K562 (cell line): ENCODE results near the gene IARS2. TPM values are rescaled to one million over a fixed set of nuclear protein-coding genes. Genes with fewer than 3 reads are reported as not detected.
A peak's percentile ranks its signal among the peaks of the same experiment; 100 is the strongest.

ENCODE experiments used
- ATAC-seq: fragments of 200-7000 bp; cut with Tn5 transposase; 3 replicates; pipeline ENCODE4 v1.9.1; 2020; ENCODE audit warnings: moderate library complexity
- Bru-seq: library from RNA; stranded (reverse); fragments of 400-500 nt; gene quantifications from one replicate; lab custom pipeline; 2021; lab: Mats Ljungman, UMichigan
- BruChase-seq, 2 experiments: library from RNA; stranded (reverse); fragments of 400-500 nt; gene quantifications; one replicate each; lab custom pipeline; 2021; lab: Mats Ljungman, UMichigan
- BruUV-seq: library from RNA; stranded (reverse); fragments of 400-500 nt; replicated peaks from 2 replicates; lab custom pipeline; 2021; lab: Mats Ljungman, UMichigan
- CTCF ChIA-PET: fragments of 300-600 bp; formaldehyde crosslinking; extraction: SDS; loops from one replicate; lab custom pipeline; 2021; ENCODE audit warnings: low intra/inter-chr PET ratio; lab: Yijun Ruan, JAX
- POLR2A ChIA-PET: fragments of 300-600, 350-650 bp; sonication (Branson Sonifier 250); formaldehyde crosslinking; extraction: SDS; loops from one replicate; lab custom pipeline; 2021; ENCODE audit warnings: antibody characterized with exemption, inconsistent platforms; lab: Yijun Ruan, JAX
- DNase-seq, 4 experiments: peaks; one replicate each; pipeline versions ENCODE4 v3.0.0 to v3.0.0-alpha.2; 2011 to 2018; ENCODE audit warnings: low spot score in 3 of 4, mixed read lengths in 3 of 4; ENCODE audit errors: extremely low read depth in 1 of 4
- FAIRE-seq: peaks from 2 replicates; lab custom pipeline; 2011; peaks lifted over from hg19 to GRCh38; lab: Jason Lieb, UNC
- H2AFZ ChIP-seq: 2 replicates; pipeline ENCODE4 v1.6.0; 2011; ENCODE audit warnings: low read depth, low read length, control low read depth, inconsistent platforms
- H3K27ac ChIP-seq: fragments of 200-600 bp; 3 replicates; pipeline ENCODE4 v1.8.0; 2011; ENCODE audit warnings: low read depth, mild to moderate bottlenecking, control low read depth, inconsistent platforms, low read length, moderate library complexity, mixed read lengths; ENCODE audit errors: extremely low read depth
- H3K27me3 ChIP-seq, 2 experiments: fragments of 300-600 bp in 1 of 2; 2 replicates in 1 of 2; 3 replicates in 1 of 2; pipeline versions ENCODE4 v1.6.0 to v1.8.0; 2011; ENCODE audit warnings: inconsistent platforms in 2 of 2, low read length in 2 of 2, mild to moderate bottlenecking in 1 of 2, mixed read lengths in 1 of 2, moderate library complexity in 1 of 2; ENCODE audit not compliant: control insufficient read depth in 2 of 2, insufficient read depth in 2 of 2
- H3K36me3 ChIP-seq: fragments of 300-600 bp; 3 replicates; pipeline ENCODE4 v1.8.0; 2011; ENCODE audit warnings: mild to moderate bottlenecking, low read length, inconsistent platforms; ENCODE audit not compliant: control insufficient read depth, insufficient read depth
- H3K4me1 ChIP-seq, 2 experiments: fragments of 200-600 bp in 1 of 2; replicated peaks in 1 of 2; 2 replicates in 1 of 2; 3 replicates in 1 of 2; pipeline versions ENCODE4 v1.5.1 to v1.8.0; 2011; ENCODE audit warnings: inconsistent platforms in 2 of 2, low read length in 2 of 2, mild to moderate bottlenecking in 1 of 2, mixed read lengths in 1 of 2, moderate library complexity in 1 of 2; ENCODE audit not compliant: control insufficient read depth in 2 of 2, insufficient read depth in 2 of 2
- H3K4me2 ChIP-seq: 2 replicates; pipeline ENCODE4 v1.6.1; 2011; ENCODE audit warnings: low read length, control low read depth, inconsistent platforms, mixed read lengths; ENCODE audit not compliant: insufficient read depth
- H3K4me3 ChIP-seq: fragments of 200-600 bp; sonication (generic), shearing (Covaris generic); 2 replicates; pipeline ENCODE4 v1.5.1; 2016; ENCODE audit warnings: control low read depth, inconsistent platforms
- H3K79me2 ChIP-seq: fragments of 200-600 bp; 3 replicates; pipeline ENCODE4 v1.8.0; 2011; ENCODE audit warnings: low read length, inconsistent platforms; ENCODE audit not compliant: control insufficient read depth, insufficient read depth
- H3K9ac ChIP-seq, 2 experiments: 2 replicates each; pipeline versions ENCODE4 v1.6.0 to v1.6.1; 2011; ENCODE audit warnings: low read depth in 2 of 2, low read length in 2 of 2, control low read depth in 1 of 2, inconsistent platforms in 1 of 2, mild to moderate bottlenecking in 1 of 2, mixed read lengths in 1 of 2; ENCODE audit not compliant: insufficient read depth in 1 of 2
- H3K9me1 ChIP-seq: one replicate; pipeline ENCODE4 v1.6.0; 2011; ENCODE audit warnings: inconsistent platforms, mild to moderate bottlenecking, low read length, moderate library complexity; ENCODE audit not compliant: control insufficient read depth, insufficient read depth
- H3K9me3 ChIP-seq: replicated peaks from 2 replicates; pipeline ENCODE4 v1.5.1; 2011; ENCODE audit warnings: low read depth, low read length, inconsistent platforms; ENCODE audit not compliant: control insufficient read depth, insufficient read depth
- H4K20me1 ChIP-seq: replicated peaks from 2 replicates; pipeline ENCODE4 v1.6.1; 2011; ENCODE audit warnings: low read length, inconsistent platforms, mixed read lengths; ENCODE audit not compliant: control insufficient read depth, insufficient read depth
- MLX ChIP-seq, 2 experiments: fragments of 450-650 bp in 1 of 2; sonication (generic) in 1 of 2; formaldehyde crosslinking; conservative IDR thresholded peaks; 2 replicates each; pipeline versions ENCODE4 v1.4.0 to v1.8.1; 2020 to 2022; ENCODE audit warnings: mild to moderate bottlenecking in 1 of 2, missing genetic modification reagents in 1 of 2
- SAFB ChIP-seq: fragments of 200-400 bp; formaldehyde crosslinking; IDR thresholded peaks from 2 replicates; pipeline ENCODE4 v1.6.1; 2017; ENCODE audit warnings: low read depth, low read length, borderline replicate concordance
- XRCC5 ChIP-seq: fragments of 200-400 bp; formaldehyde crosslinking; IDR thresholded peaks from 2 replicates; pipeline ENCODE4 v1.6.1; 2017; ENCODE audit warnings: low read depth, mild to moderate bottlenecking, low read length
- ZNF830 ChIP-seq: fragments of 250-450 bp; sonication (Bioruptor Pico); IDR thresholded peaks from 2 replicates; pipeline ENCODE4 v1.5.0; 2021; ENCODE audit warnings: mild to moderate bottlenecking
- WGBS: fragments of 100-300 bp; shearing (Covaris generic); methylation state at CpG from one replicate; pipeline ENCODE4 v1.1.6; 2016; ENCODE audit warnings: low coverage, mixed read lengths; ENCODE audit not compliant: insufficient coverage; ENCODE audit errors: missing lambda C conversion rate; 5-methylcytosine and 5-hydroxymethylcytosine counted together
- in situ Hi-C: fragments of 300-500 bp; cut with MboI; formaldehyde crosslinking; loops from 4 replicates; pipeline ENCODE4 v1.15.0; 2018; ENCODE audit warnings: inconsistent platforms, mixed read lengths
- intact Hi-C: fragments of 100-400 bp; cut with micrococcal nuclease; formaldehyde crosslinking; loops from 2 replicates; pipeline ENCODE4 v1.14.2; 2022
- long read RNA-seq, 3 experiments: library from polyadenylated mRNA in 2 of 3; library from RNA in 1 of 3; unstranded in 2 of 3; stranded (forward) in 1 of 3; transcript quantifications; one replicate each; pipeline ENCODE4 v2.0.0, GENCODE V29; 2019 to 2022
- polyA minus RNA-seq, 3 experiments: library from RNA; depleted of rRNA, polyadenylated mRNA; stranded (reverse); fragments of >200 nt; gene quantifications; 2 replicates each; pipeline ENCODE4 v1.2.3, GENCODE V29; 2011
- polyA plus RNA-seq, 8 experiments: library from polyadenylated mRNA; depleted of rRNA in 4 of 8; stranded (reverse) in 5 of 8; unstranded in 3 of 8; fragments of >200 nt; fragmentation: Nextera tagmentation in 2 of 8; fragmentation: Illumina TruSeq in 1 of 8; extraction: Ambion mirVana in 2 of 8; extraction: Trizol in 1 of 8; gene quantifications; 2 replicates each; pipeline versions ENCODE4 v1.2.1 to v1.2.3, GENCODE V29; 2011 to 2014; ENCODE audit warnings: inconsistent platforms in 1 of 8, missing spikeins in 1 of 8
- total RNA-seq, 7 experiments: library from RNA; depleted of rRNA in 6 of 7; stranded (reverse); fragments of >200 nt in 6 of 7; fragmentation: Illumina TruSeq in 2 of 7; extraction: Trizol in 2 of 7; gene quantifications; 2 replicates each; pipeline versions ENCODE4 v1.2.1 to v1.2.3, GENCODE V29; 2011 to 2021; ENCODE audit warnings: low replicate concordance in 1 of 7
- TF ChIP-seq, protein P1 (sequence below), 3 experiments: fragments of 200-800 bp in 1 of 3; fragments of 250-450 bp in 1 of 3; fragments of 450-650 bp in 1 of 3; sonication (Bioruptor Pico) in 1 of 3; sonication (Bioruptor generic) in 1 of 3; formaldehyde crosslinking in 1 of 3; IDR thresholded peaks; 2 replicates each; pipeline versions ENCODE4 v1.6.1 to v1.8.0; 2016 to 2022; ENCODE audit warnings: mild to moderate bottlenecking in 2 of 3, missing genetic modification characterization in 2 of 3, missing compliant biosample characterization in 1 of 3, moderate library complexity in 1 of 3

The IARS2 gene
- total RNA-seq (2011; cell fraction: chromatin; rRNA removed; ENCODE audit: low replicate concordance) = 32.7 and 56.1 TPM in 2 replicates
- 23.2 and 25.7 TPM in 2 replicates for total RNA-seq (2011; cell fraction: nucleolus; rRNA removed)
- total RNA-seq (2011; cell fraction: nucleoplasm; rRNA removed) = 41.6 and 45.5 TPM in 2 replicates
- total RNA-seq (2014; rRNA removed) (93.8 and 117 TPM in 2 replicates), total RNA-seq (2014; rRNA removed; fragmentation: Illumina TruSeq; extraction: Trizol) (127 and 150 TPM in 2 replicates), total RNA-seq (2015; rRNA removed; fragmentation: Illumina TruSeq; extraction: Trizol) (127 and 129 TPM in 2 replicates), total RNA-seq (2021) (104 and 107 TPM in 2 replicates), polyA plus RNA-seq (2011; rRNA removed) (46.5 and 63.6 TPM in 2 replicates), polyA plus RNA-seq (2014; fragmentation: Illumina TruSeq; extraction: Trizol) (96.5 and 106 TPM in 2 replicates), polyA plus RNA-seq (2014; fragmentation: Nextera tagmentation; extraction: Ambion mirVana) (10 to 100 TPM; 39.6 to 50.4 TPM), polyA plus RNA-seq (2014; rRNA removed) (75.6 and 76.1 TPM in 2 replicates), polyA minus RNA-seq (2011; rRNA and poly(A)+ RNA removed) (86.8 and 91.2 TPM in 2 replicates), Bru-seq, nascent RNA (percentile 84 among the genes with signal in this experiment), BruChase-seq, experiment 1, labeled RNA remaining after a 2-hour chase (percentile 86 among the genes with signal in this experiment), BruChase-seq, experiment 2, labeled RNA remaining after a 6-hour chase (percentile 88 among the genes with signal in this experiment)
- polyA plus RNA-seq (2011; cell fraction: cytosol; rRNA removed) = 14.4 and 23.8 TPM in 2 replicates
- 72.5 and 73.7 TPM in 2 replicates for polyA plus RNA-seq (2011; cell fraction: nucleus; rRNA removed)
- 61.0 and 87.7 TPM in 2 replicates for polyA plus RNA-seq (2012)
- 33.7 and 37.8 TPM in 2 replicates for polyA minus RNA-seq (2011; cell fraction: cytosol; rRNA and poly(A)+ RNA removed)
- 32.6 and 67.3 TPM in 2 replicates for polyA minus RNA-seq (2011; cell fraction: nucleus; rRNA and poly(A)+ RNA removed)
- long read RNA-seq, experiment 1, transcript IARS2-201 (23 exons, 3,560 nt) = major isoform, 560 of 659 reads
- long read RNA-seq, experiment 1, partial matches to known transcripts = 81 of 659 reads
- long read RNA-seq, experiment 1, other reads (novel, unspliced or antisense) = 18 of 659 reads
- long read RNA-seq, experiment 2, transcript IARS2-201 (23 exons, 3,560 nt) = major isoform, 43 of 91 reads
- long read RNA-seq, experiment 2, partial matches to known transcripts = 39 of 91 reads
- long read RNA-seq, experiment 2, other reads (novel, unspliced or antisense) = 9 of 91 reads
- long read RNA-seq, experiment 3, transcript IARS2-201 (23 exons, 3,560 nt) = major isoform, 47 of 74 reads
- long read RNA-seq, experiment 3, partial matches to known transcripts = 24 of 74 reads
- long read RNA-seq, experiment 3, other reads (novel, unspliced or antisense) = 3 of 74 reads

DNA sequence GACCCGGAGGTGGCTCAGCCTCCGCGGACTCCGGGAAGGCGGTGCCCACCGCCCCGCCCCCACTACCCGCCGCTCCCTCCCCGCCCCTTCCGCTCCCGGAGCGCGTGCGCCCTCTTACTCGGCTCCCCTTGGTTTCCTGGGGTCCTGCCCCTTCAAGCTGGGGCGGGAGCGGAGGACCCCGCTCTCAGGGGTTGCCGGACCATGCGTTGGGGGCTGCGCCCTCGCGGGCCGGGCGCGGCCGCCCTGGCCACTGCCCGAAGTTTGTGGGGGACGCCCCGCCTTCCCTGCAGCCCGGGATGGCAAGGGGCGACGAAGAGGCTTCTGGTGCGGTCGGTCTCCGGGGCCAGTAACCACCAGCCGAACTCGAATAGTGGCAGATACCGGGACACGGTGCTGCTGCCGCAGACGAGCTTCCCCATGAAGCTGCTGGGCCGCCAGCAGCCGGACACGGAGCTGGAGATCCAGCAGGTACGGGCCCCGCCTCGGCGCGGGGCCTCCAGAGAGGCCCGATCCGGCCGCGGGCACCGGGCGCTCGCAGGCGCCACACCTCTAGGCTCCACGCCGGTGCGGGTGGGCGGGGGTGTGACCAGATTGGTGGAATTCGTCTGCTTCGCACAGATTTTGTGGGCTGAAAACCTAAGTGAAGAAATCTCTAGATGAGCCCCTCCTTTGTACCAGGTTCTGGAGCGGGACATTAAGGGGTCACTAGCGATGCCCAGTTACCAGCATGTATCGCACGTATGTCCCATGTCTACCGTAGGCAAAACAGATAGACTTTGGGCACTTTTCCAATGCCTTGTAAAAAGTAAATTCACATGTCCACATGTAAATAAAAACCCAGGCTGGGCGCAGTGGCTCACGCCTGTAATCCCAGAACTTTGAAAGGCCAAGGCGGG, at the start of gene IARS2:
Gene IARS2 (plus strand): TSS at position 117 of the 896 bp plus-strand sequence. CDS start 85 bp downstream, at position 202.
- Histone ChIP-seq H3K9me1 (no peaks in the 10 kb centered on the region), H3K27me3 (no peaks in the 10 kb centered on the region), H3K36me3 (peaks cover 30% of the 10 kb centered on the region; the same call in 2 of the 3 replicates), H3K79me2 (peaks cover 29% of the 10 kb centered on the region), H2AFZ (peak within 1 kb of the TSS; percentile 96), H3K27ac (peak within 1 kb of the TSS; percentile 77), H3K9me3 (no peaks in the 10 kb centered on the region), H3K4me3 (peak within 1 kb of the TSS; percentile 96), H3K9ac (peak within 1 kb of the TSS; percentile 81 to 92), H4K20me1 (no peaks in the 10 kb centered on the region), H3K4me1 (peaks cover 14 to 20% of the 10 kb centered on the region in 2 experiments; a peak in 4 of 5 replicates), H3K4me2 (peak within 1 kb of the TSS; percentile 90)
- ChIA-PET POLR2A (interaction anchor here (0.6 to 1.0 kb wide), 6 partner anchors 10 to 209 kb away, joined by 3 to 4 read pairs (median 3); no protein-coding TSS in a partner anchor), CTCF (interaction anchor here (0.6 to 1.5 kb wide), 2 partner anchors 48 to 64 kb away, joined by 3 to 4 read pairs; partner anchors contain the start of gene EPRS1)
- in situ Hi-C loops (no loop called here), intact Hi-C loops (loop anchor here (1.0 to 5.0 kb wide), 2 partner anchors 48 to 167 kb away; partner anchors contain the start of genes EPRS1 and SLC30A10)
- 1% methylated on average over 59 of the region's 73 CpGs for WGBS
- peak; percentile 83 for ATAC-seq
- BruUV-seq = no TSS peak
- no peak for FAIRE-seq
- peak; percentile 95 to 98 (median 98) for DNase-seq
- TF ChIP-seq ZNF830 (no peak), XRCC5 (0 out of 2 replicates have a peak, but pooled peaks have one; percentile 11), SAFB (0 out of 2 replicates have a peak, but pooled peaks have one; percentile 18), MLX (CRISPR knock-in tag; conservative IDR thresholded peaks at IDR 0.05) (0 out of 4 replicates have a peak, but pooled peaks of 1 of the 2 experiments have one; percentile 23)
- TF ChIP-seq, protein P1, sequence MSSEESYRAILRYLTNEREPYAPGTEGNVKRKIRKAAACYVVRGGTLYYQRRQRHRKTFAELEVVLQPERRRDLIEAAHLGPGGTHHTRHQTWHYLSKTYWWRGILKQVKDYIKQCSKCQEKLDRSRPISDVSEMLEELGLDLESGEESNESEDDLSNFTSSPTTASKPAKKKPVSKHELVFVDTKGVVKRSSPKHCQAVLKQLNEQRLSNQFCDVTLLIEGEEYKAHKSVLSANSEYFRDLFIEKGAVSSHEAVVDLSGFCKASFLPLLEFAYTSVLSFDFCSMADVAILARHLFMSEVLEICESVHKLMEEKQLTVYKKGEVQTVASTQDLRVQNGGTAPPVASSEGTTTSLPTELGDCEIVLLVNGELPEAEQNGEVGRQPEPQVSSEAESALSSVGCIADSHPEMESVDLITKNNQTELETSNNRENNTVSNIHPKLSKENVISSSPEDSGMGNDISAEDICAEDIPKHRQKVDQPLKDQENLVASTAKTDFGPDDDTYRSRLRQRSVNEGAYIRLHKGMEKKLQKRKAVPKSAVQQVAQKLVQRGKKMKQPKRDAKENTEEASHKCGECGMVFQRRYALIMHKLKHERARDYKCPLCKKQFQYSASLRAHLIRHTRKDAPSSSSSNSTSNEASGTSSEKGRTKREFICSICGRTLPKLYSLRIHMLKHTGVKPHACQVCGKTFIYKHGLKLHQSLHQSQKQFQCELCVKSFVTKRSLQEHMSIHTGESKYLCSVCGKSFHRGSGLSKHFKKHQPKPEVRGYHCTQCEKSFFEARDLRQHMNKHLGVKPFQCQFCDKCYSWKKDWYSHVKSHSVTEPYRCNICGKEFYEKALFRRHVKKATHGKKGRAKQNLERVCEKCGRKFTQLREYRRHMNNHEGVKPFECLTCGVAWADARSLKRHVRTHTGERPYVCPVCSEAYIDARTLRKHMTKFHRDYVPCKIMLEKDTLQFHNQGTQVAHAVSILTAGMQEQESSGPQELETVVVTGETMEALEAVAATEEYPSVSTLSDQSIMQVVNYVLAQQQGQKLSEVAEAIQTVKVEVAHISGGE (CRISPR knock-in tag; IDR thresholded peaks at IDR 0.05) = peak in 2 of 3 experiments; percentile 81 to 97; a peak in 4 of 6 replicates
